Transverse colon (tissue), 4 donors: ENCODE measurements around the gene TMEM42. TPM values are rescaled to one million over a fixed set of nuclear protein-coding genes. Genes with fewer than 3 reads are reported as not detected.

Source experiments
- DNase-seq: peaks from one replicate; pipeline ENCODE4 v3.0.0-alpha.2; 2019
- H3K27ac ChIP-seq, 4 donors: fragments of 200-600 bp; sonication (generic); 2 replicates each; pipeline ENCODE4 v1.5.1; 2016 to 2018; ENCODE audit warnings: inconsistent platforms in 4 of 4
- H3K27me3 ChIP-seq: fragments of 200-600 bp; sonication (generic); 2 replicates; pipeline ENCODE4 v1.5.1; 2017; ENCODE audit warnings: inconsistent platforms
- H3K36me3 ChIP-seq, 4 donors: fragments of 200-600 bp; sonication (generic); 2 replicates each; pipeline ENCODE4 v1.5.1; 2017 to 2019; ENCODE audit warnings: inconsistent platforms in 4 of 4
- H3K4me1 ChIP-seq, 4 donors: fragments of 200-600 bp; sonication (generic); 2 replicates each; pipeline ENCODE4 v1.5.1; 2017 to 2020; ENCODE audit warnings: inconsistent platforms in 4 of 4
- H3K4me3 ChIP-seq, 4 donors: fragments of 200-600 bp; sonication (generic); 1 replicate in 1 of 4; 2 replicates in 3 of 4; pipeline versions ENCODE4 v1.5.1 to v1.6.1; 2017 to 2019; ENCODE audit warnings: inconsistent platforms in 4 of 4
- H3K9me3 ChIP-seq, 2 donors: fragments of 200-600 bp; sonication (generic); 2 replicates each; pipeline ENCODE4 v1.5.1; 2017 to 2019; ENCODE audit warnings: inconsistent platforms in 2 of 2
- CTCF ChIP-seq, 5 experiments: fragments of 200-600 bp in 3 of 5; fragments of 450-650 bp in 2 of 5; sonication (generic) in 3 of 5; IDR thresholded peaks; 1 replicate in 2 of 5; 2 replicates in 3 of 5; pipeline ENCODE4 v1.5.1; 2016 to 2017; ENCODE audit warnings: antibody characterized with exemption in 5 of 5, inconsistent platforms in 3 of 5, mild to moderate bottlenecking in 2 of 5, moderate library complexity in 1 of 5
- EP300 ChIP-seq: sonication (generic); formaldehyde crosslinking; IDR thresholded peaks from one replicate; pipeline ENCODE4 v1.6.1; 2017; ENCODE audit warnings: antibody characterized with exemption, low read depth
- POLR2A ChIP-seq: fragments of 450-650 bp; IDR thresholded peaks from one replicate; pipeline ENCODE4 v1.6.1; 2016; ENCODE audit warnings: antibody characterized with exemption, mild to moderate bottlenecking, moderate library complexity
- POLR2AphosphoS5 ChIP-seq, 3 donors: sonication (generic); formaldehyde crosslinking; IDR thresholded peaks; one replicate each; pipeline ENCODE4 v1.6.1; 2016; ENCODE audit warnings: antibody characterized with exemption in 3 of 3
- WGBS, 2 donors: methylation state at CpG; one replicate each; pipeline ENCODE4 v1.1.5; 2018; ENCODE audit warnings: low coverage in 1 of 2; 5-methylcytosine and 5-hydroxymethylcytosine counted together
- in situ Hi-C, 4 donors: fragments of 200-750 bp; cut with MboI; loops; one replicate each; pipeline versions ENCODE4 v1.15.0 to v1.15.1; 2017; ENCODE audit warnings: low sequenced_read_pairs in 3 of 4, low pct_ligation_motif_present in 1 of 4, low pct_unique_long_range_greater_than_20kb in 1 of 4
- intact Hi-C: fragments of 100-400 bp; cut with DNase I; formaldehyde crosslinking; loops from one replicate; pipeline ENCODE4 v1.15.1; 2023; ENCODE audit warnings: low total_unique reads
- total RNA-seq, 4 donors: library from RNA; depleted of rRNA; stranded (reverse); fragments of >200 nt; gene quantifications; one replicate each; pipeline ENCODE4 v1.1.0, GENCODE V29; 2016

TMEM42 gene
- total RNA-seq, 4 donors from 2014 or later: 10.0 to 13.7 (median 12.3) TPM; not detected in 1

- TF ChIP-seq EP300 (no peak), POLR2A (no peak), CTCF (IDR thresholded peaks at IDR 0.05) (no peak), POLR2AphosphoS5 (IDR thresholded peaks at IDR 0.05) (no peak)
- Histone ChIP-seq H3K4me3 (no peak overlapping the region), H3K27ac (no peak overlapping the region), H3K36me3 (no peaks in the 10 kb centered on the region), H3K9me3 (no peaks in the 10 kb centered on the region), H3K27me3 (peaks cover 11% of the 10 kb centered on the region), H3K4me1 (no peaks in the 10 kb centered on the region)
- intact Hi-C loops (no loop called here), in situ Hi-C loops (no loop called here)
- WGBS, 2 donors: 50 to 69% methylated on average over 2 to 5 of the region's 5 CpGs
- no peak for DNase-seq
These were observed 32.8 kb downstream of the TMEM42 start for GRCh38 chr3:44894485-44894884.

GRCh38 chr3:44896440-44896839, 34.7 kb downstream of the TMEM42 start:
- H3K4me1 ChIP-seq: no peaks in the 10 kb centered on the region
- intact Hi-C loops: no loop called here
- in situ Hi-C loops: no loop called here
- WGBS, 2 donors: 73% methylated on average over 2 of the region's 2 CpGs; no CpG with 5 or more reads in 1 of the 2 donors
- no peak overlapping the region for H3K4me3 ChIP-seq
- no peak for TF ChIP-seq CTCF (IDR thresholded peaks at IDR 0.05)
- TF ChIP-seq POLR2AphosphoS5 (IDR thresholded peaks at IDR 0.05): no peak
- no peak for TF ChIP-seq EP300
- no peak for TF ChIP-seq POLR2A
- DNase-seq: no peak
- H3K27ac ChIP-seq: no peak overlapping the region
- H3K27me3 ChIP-seq: peaks cover 13% of the 10 kb centered on the region
- H3K9me3 ChIP-seq: no peaks in the 10 kb centered on the region
- H3K36me3 ChIP-seq: no peaks in the 10 kb centered on the region

GRCh38 chr3:44899683-44900367, 38.1 kb downstream of the TMEM42 start:
- Histone ChIP-seq H3K4me3 (no peak overlapping the region), H3K4me1 (no peaks in the 10 kb centered on the region), H3K36me3 (no peaks in the 10 kb centered on the region), H3K27me3 (peaks cover 18% of the 10 kb centered on the region), H3K27ac (no peak overlapping the region), H3K9me3 (no peaks in the 10 kb centered on the region)
- TF ChIP-seq CTCF (IDR thresholded peaks at IDR 0.05) (no peak), EP300 (no peak), POLR2A (no peak), POLR2AphosphoS5 (IDR thresholded peaks at IDR 0.05) (no peak)
- WGBS, 2 donors: 63% methylated on average over 13 of the region's 13 CpGs; no CpG with 5 or more reads in 1 of the 2 donors
- DNase-seq: no peak
- in situ Hi-C loops: loop anchor here in 2 of 4 donors (10.0 to 25.0 kb wide), 2 partner anchors 363 to 365 kb away; no protein-coding TSS in a partner anchor
- intact Hi-C loops: no loop called here

GRCh38 chr3:44902628-44903027, 40.9 kb downstream of the TMEM42 start:
- in situ Hi-C loops (loop anchor here in 2 of 4 donors (10.0 to 25.0 kb wide), 2 partner anchors 365 to 368 kb away; no protein-coding TSS in a partner anchor), intact Hi-C loops (no loop called here)
- H3K9me3 ChIP-seq: no peaks in the 10 kb centered on the region
- TF ChIP-seq POLR2A: no peak
- no peak for TF ChIP-seq CTCF (IDR thresholded peaks at IDR 0.05)
- no peak for TF ChIP-seq POLR2AphosphoS5 (IDR thresholded peaks at IDR 0.05)
- TF ChIP-seq EP300: no peak
- H3K4me3 ChIP-seq: no peak overlapping the region
- WGBS, 2 donors: 45 to 57% methylated on average over 2 to 4 of the region's 4 CpGs
- no peaks in the 10 kb centered on the region for H3K36me3 ChIP-seq
- no peaks in the 10 kb centered on the region for H3K4me1 ChIP-seq
- peaks cover 18% of the 10 kb centered on the region for H3K27me3 ChIP-seq
- no peak overlapping the region for H3K27ac ChIP-seq
- no peak for DNase-seq
